Ishikawa (cell line): ENCODE data around the gene C19orf33.

ENCODE experiments used
- CEBPB ChIP-seq: IDR thresholded peaks from 2 replicates; pipeline ENCODE4 v1.6.1; 2012
- EP300 ChIP-seq: IDR thresholded peaks from 2 replicates; pipeline ENCODE4 v1.6.1; 2012; ENCODE audit warnings: borderline replicate concordance
- FOXM1 ChIP-seq: IDR thresholded peaks from 2 replicates; pipeline ENCODE4 v1.6.1; 2012; ENCODE audit warnings: low read depth, borderline replicate concordance
- RAD21 ChIP-seq: IDR thresholded peaks from 2 replicates; pipeline ENCODE4 v1.6.1; 2012; ENCODE audit warnings: low read depth
- REST ChIP-seq: IDR thresholded peaks from 2 replicates; pipeline ENCODE4 v1.6.1; 2012; ENCODE audit warnings: low read depth, mild to moderate bottlenecking
- YY1 ChIP-seq: IDR thresholded peaks from 2 replicates; pipeline ENCODE4 v1.6.1; 2012; ENCODE audit warnings: low read depth

- TF ChIP-seq REST (no peak), YY1 (no peak), EP300 (no peak), FOXM1 (no peak), RAD21 (no peak), CEBPB (no peak)
Observed at GRCh38 chr19:38317104-38317612, 13.1 kb downstream of the C19orf33 start.
